GM21381 (cell line): Measurements from ENCODE around the gene DPH5.
"Not testable (repeated sequence)": the region's sequence is repeated elsewhere in the genome, so short reads cannot be mapped to it uniquely, and the experiment has no call there.

Experiments
- ATAC-seq: cut with Tn5 transposase; IDR thresholded peaks from one replicate; pipeline ENCODE4 v1.9.1; 2021; ENCODE audit warnings: mild to moderate bottlenecking, moderate library complexity; ENCODE audit not compliant: unreplicated experiment

Gene DPH5

GRCh38 chr1:101025657-101026429 lies at the start of gene DPH5:
TSS of gene DPH5 (minus strand) at chr1:101025784. CDS start at chr1:101025443, 341 bp downstream.
- ATAC-seq = peak; percentile 72

GRCh38 chr1:101073836-101074235 lies 48.3 kb upstream of the DPH5 start:
- ATAC-seq = no peak

GRCh38 chr1:101071470-101071891 lies 45.9 kb upstream of the DPH5 start:
- no peak for ATAC-seq

GRCh38 chr1:101069158-101069557 lies 43.6 kb upstream of the DPH5 start:
- ATAC-seq = no peak

GRCh38 chr1:101066937-101067335 lies 41.4 kb upstream of the DPH5 start:
- ATAC-seq = not testable (repeated sequence)

- peak; percentile 23 for ATAC-seq
Measured at GRCh38 chr1:101066260-101066936, 40.8 kb upstream of the DPH5 start.

GRCh38 chr1:101065575-101065974 lies 40.0 kb upstream of the DPH5 start:
- peak; percentile 64 for ATAC-seq

- no peak for ATAC-seq
Measured at GRCh38 chr1:101064697-101065096, 39.1 kb upstream of the DPH5 start.

GRCh38 chr1:101060992-101061391 lies 35.4 kb upstream of the DPH5 start:
- ATAC-seq = no peak

- no peak for ATAC-seq
Measured at GRCh38 chr1:101059945-101060542, 34.5 kb upstream of the DPH5 start.

GRCh38 chr1:101055623-101056022 lies 30.0 kb upstream of the DPH5 start:
- no peak for ATAC-seq

GRCh38 chr1:101051688-101052638 lies 26.4 kb upstream of the DPH5 start:
- peak; percentile 76 for ATAC-seq

- no peak for ATAC-seq
Measured at GRCh38 chr1:101050869-101051268, 25.3 kb upstream of the DPH5 start.

- no peak for ATAC-seq
Measured at GRCh38 chr1:101044749-101045148, 19.2 kb upstream of the DPH5 start.

- no peak for ATAC-seq
Measured at GRCh38 chr1:101044259-101044658, 18.7 kb upstream of the DPH5 start.

GRCh38 chr1:101043776-101044175 lies 18.2 kb upstream of the DPH5 start:
- ATAC-seq = no peak

- no peak for ATAC-seq
Measured at GRCh38 chr1:101041300-101041699, 15.7 kb upstream of the DPH5 start.

- ATAC-seq = no peak
Measured at GRCh38 chr1:101040666-101041065, 15.1 kb upstream of the DPH5 start.

- ATAC-seq = no peak
Measured at GRCh38 chr1:101039245-101039644, 13.7 kb upstream of the DPH5 start.

GRCh38 chr1:101037316-101037715 lies 11.7 kb upstream of the DPH5 start:
- ATAC-seq = no peak

- ATAC-seq = no peak
Measured at GRCh38 chr1:101033017-101033416, 7.4 kb upstream of the DPH5 start.
